Activated CD8-positive, alpha-beta memory T cell treated with anti-CD3 and anti-CD28 coated beads for 36 hours (primary cell): ENCODE data around the gene SAP30BP. TPM values are rescaled to one million over a fixed set of nuclear protein-coding genes. Genes with fewer than 3 reads are reported as not detected.

Experiments
- CTCF ChIA-PET: fragments of 350-600 bp; sonication (Branson Sonifier 250); formaldehyde crosslinking; loops from one replicate; lab custom pipeline; 2021; ENCODE audit warnings: antibody characterized with exemption; lab: Charles Lee
- POLR2A ChIA-PET: fragments of 350-600 bp; sonication (Branson Sonifier 250); formaldehyde crosslinking; loops from one replicate; lab custom pipeline; 2021; ENCODE audit warnings: antibody characterized with exemption; lab: Charles Lee
- total RNA-seq, 2 experiments: library from RNA; stranded (reverse); gene quantifications; one replicate each; pipeline ENCODE4 v1.2.3, GENCODE V29; 2021

The SAP30BP gene
- total RNA-seq, 2 experiments from 2014 or later: 98.1 to 103 TPM

GRCh38 chr17:75737133-75737962, 70.2 kb downstream of the SAP30BP start:
- ChIA-PET CTCF (interaction anchor here (0.6 to 6.3 kb wide), 4 partner anchors 11 to 1354 kb away, joined by 3 to 43 read pairs (median 8); partner anchors contain the start of gene SMIM5), POLR2A (no interaction called here)

- CTCF ChIA-PET: interaction anchor here (0.6 to 6.3 kb wide), 5 partner anchors 10 to 1353 kb away, joined by 3 to 43 read pairs (median 4); partner anchors contain the start of gene SMIM5
These were observed 71.2 kb downstream of the SAP30BP start for GRCh38 chr17:75738218-75738802.

DNA sequence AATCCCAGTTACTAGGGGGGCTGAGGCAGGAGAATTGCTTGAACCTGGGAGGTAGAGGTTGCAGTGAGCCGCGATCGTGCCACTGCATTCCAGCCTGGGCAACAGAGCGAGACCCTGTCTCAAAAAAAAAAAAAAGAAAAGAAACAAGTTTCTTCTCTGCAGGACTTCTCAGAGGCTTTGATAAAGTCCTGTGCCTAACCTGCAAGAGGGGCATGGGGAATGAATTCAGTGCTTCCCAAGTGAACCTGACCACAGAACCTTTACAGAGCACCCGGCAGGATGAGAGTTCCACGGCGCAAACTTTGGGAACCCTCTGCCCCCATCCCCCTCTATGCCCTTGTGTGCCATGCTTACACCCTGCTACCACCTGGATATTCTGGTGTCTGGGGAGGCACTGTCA, 72.0 kb downstream of the SAP30BP start:
- POLR2A ChIA-PET: no interaction called here
- CTCF ChIA-PET: interaction anchor here (1.4 to 6.3 kb wide), 3 partner anchors 10 to 106 kb away, joined by 4 to 43 read pairs (median 12); partner anchors contain the start of gene SMIM5

More at GRCh38 chr17:75738218-75738802, 71.2 kb downstream of the SAP30BP start:
- POLR2A ChIA-PET: interaction anchor here (0.6 kb wide), 1 partner anchor 45 kb away, joined by 7 read pairs; no protein-coding TSS in a partner anchor

DNA sequence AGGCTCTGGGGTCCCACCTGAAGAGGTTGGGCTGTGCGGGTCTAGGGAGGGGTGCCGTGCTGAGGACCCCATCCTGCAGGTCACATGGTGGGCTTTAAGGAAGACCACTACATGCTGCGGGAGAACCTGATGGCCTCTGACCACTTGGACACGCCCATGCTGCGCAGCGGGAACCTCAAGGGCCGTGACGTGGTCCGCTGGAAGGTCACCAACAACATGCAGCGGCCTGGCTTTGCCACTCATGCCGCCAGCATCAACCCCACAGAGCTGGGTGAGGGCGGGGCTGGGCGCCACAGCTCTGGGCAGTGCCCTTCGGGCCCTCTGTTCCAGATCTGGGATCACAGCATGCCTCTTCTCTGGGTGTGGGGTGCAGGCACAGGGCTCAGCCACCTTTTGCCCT, 72.7 kb downstream of the SAP30BP start:
- ChIA-PET POLR2A (no interaction called here), CTCF (interaction anchor here (2.3 to 6.3 kb wide), 2 partner anchors 9 to 107 kb away, joined by 12 to 43 read pairs; partner anchors contain the start of gene SMIM5)

- CTCF ChIA-PET: interaction anchor here (6.3 kb wide), 1 partner anchor 8 kb away, joined by 43 read pairs; no protein-coding TSS in a partner anchor
These were observed 73.1 kb downstream of the SAP30BP start for GRCh38 chr17:75740215-75740614.

DNA sequence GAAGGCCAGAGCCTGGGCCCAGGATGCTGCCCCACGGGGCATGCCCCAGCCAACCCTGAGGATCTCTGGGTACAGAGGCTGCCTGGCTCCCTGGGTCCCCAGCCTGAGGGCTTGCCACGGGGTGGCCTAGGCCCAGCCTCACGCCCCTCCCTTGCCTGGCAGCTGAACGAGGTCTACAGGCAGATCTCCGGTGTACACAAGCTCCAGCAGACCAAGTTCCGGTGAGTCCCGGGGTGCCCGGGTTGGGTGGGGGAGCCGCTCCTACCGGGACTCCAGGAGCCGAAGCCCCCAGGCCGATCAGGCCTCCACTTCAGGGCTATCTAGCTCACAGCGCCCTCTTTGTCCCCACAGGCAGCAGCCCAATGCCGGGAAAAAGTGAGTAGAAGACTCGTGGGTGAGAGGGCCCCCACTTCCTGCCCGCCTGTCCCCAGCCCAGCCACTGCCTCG, 73.5 kb downstream of the SAP30BP start:
- CTCF ChIA-PET: no interaction called here
- POLR2A ChIA-PET: no interaction called here

More at GRCh38 chr17:75740215-75740614, 73.1 kb downstream of the SAP30BP start:
- POLR2A ChIA-PET: no interaction called here

GRCh38 chr17:75742337-75742736, 75.2 kb downstream of the SAP30BP start:
- ChIA-PET POLR2A (no interaction called here), CTCF (interaction anchor here (1.2 kb wide), 1 partner anchor 109 kb away, joined by 4 read pairs; the partner anchor contains the start of gene SMIM5)

DNA sequence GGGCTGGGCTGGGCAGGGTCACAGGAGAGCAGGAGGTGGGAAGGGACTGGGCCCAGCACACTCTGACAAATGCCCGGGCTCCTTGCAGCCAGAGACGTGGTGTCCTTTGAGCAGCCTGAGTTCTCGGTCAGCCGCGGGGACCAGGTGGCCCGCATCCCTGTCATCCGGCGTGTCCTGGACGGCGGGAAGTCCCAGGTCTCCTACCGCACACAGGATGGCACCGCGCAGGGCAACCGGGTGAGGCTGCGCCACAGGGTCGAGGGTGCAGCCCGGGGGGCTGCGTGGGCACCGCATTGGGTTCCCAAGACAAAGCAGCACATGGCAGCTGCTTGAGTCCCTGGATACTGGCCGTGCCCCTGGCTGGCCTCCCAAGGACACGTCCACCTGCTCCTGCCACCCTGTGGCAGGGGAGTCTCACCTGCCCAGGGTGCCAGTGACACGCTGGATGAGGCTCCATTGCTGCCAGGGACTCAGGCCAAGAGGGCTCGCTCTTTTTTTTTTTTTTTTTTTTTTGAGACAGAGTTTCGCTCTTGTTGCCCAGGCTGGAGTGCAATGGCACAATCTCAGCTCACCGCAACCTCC, 76.6 kb downstream of the SAP30BP start:
- POLR2A ChIA-PET: no interaction called here
- CTCF ChIA-PET: interaction anchor here (0.8 to 10.7 kb wide), 3 partner anchors 33 to 111 kb away, joined by 3 to 153 read pairs (median 4); partner anchors contain the start of gene SMIM5

GRCh38 chr17:75748706-75749105, 81.6 kb downstream of the SAP30BP start:
- POLR2A ChIA-PET: interaction anchor here (0.7 kb wide), 1 partner anchor 51 kb away, joined by 8 read pairs; no protein-coding TSS in a partner anchor
- CTCF ChIA-PET: interaction anchor here (0.6 to 10.7 kb wide), 23 partner anchors 12 to 316 kb away, joined by 3 to 153 read pairs (median 6); partner anchors contain the start of genes RECQL5, SAP30BP and SMIM5

GRCh38 chr17:75749545-75750389, 82.6 kb downstream of the SAP30BP start:
- ChIA-PET POLR2A (no interaction called here), CTCF (interaction anchor here (0.5 to 10.7 kb wide), 40 partner anchors 10 to 292 kb away, joined by 3 to 153 read pairs (median 5); partner anchors contain the start of genes ITGB4, SMIM5 and TSEN54)

DNA sequence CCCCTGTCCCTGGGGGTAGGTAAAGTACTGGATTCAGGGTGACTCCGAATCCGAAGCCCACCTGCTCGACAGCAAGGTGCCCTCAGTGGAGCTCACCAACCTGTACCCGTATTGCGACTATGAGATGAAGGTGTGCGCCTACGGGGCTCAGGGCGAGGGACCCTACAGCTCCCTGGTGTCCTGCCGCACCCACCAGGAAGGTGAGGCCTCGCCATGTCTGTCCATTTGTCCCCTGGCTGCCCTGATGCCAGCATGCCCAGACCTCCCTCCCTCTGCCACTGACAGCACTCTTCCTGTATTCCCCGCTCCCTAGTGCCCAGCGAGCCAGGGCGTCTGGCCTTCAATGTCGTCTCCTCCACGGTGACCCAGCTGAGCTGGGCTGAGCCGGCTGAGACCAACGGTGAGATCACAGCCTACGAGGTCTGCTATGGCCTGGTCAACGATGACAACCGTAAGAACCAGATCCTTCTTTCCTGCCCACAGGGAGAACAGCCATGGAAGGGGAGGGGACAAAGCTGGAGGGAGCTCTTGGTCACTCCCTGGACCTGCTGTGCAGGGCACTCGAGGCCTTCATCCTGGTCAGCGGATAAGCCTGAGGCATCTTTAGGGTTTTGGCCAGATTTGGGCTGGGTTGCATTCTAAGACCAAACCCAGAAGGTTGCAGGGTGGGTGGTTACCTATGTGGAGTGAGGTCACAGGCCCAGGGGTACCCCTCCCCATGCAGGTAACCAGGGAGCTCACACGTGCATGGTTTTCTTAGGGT, 83.7 kb downstream of the SAP30BP start:
- CTCF ChIA-PET: interaction anchor here (0.6 to 10.7 kb wide), 19 partner anchors 9 to 230 kb away, joined by 3 to 153 read pairs (median 7); partner anchors contain the start of genes ITGB4 and SMIM5
- POLR2A ChIA-PET: no interaction called here

- CTCF ChIA-PET: interaction anchor here (0.6 to 10.7 kb wide), 8 partner anchors 70 to 254 kb away, joined by 3 to 153 read pairs (median 4); partner anchors contain the start of gene SMIM5
- POLR2A ChIA-PET: no interaction called here
These were observed 84.7 kb downstream of the SAP30BP start for GRCh38 chr17:75751676-75752404.

GRCh38 chr17:75752405-75752709, 85.2 kb downstream of the SAP30BP start:
- ChIA-PET CTCF (interaction anchor here (1.2 to 10.7 kb wide), 6 partner anchors 12 to 253 kb away, joined by 3 to 153 read pairs (median 4); partner anchors contain the start of genes GALK1 and SMIM5), POLR2A (no interaction called here)

DNA sequence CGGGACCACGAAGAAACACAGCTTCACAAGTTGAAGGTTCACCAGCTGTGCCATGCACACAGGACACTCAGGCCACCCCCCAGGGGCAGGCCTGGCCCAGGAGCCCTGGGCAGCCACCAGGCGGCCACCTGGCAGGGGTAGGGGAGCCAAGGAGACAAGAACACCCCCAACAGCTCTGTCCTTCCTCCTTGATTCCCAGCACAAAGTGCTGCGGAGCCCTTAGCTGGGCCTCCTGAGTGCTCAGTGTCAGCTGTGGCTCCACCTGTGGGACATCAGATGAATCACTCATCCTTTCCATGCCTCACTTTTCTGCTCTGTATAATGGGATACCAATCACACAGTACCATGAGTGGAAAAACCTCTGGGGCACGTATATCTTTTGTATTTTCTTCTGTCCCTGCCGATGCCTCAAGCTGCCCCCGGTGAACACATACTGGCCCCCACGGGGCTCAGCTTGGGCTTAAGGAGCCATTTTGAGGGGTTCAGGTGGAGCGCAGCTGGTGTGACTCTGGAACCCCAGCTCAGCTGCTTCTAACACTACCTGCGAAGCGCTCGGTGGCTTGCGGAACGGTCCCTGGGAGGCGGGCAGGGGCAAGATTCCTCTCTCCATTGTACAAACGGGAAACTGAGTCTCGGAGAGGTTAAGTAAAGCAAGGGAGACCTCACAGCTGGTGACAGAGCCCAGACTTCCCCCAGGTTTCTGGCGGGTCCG, 85.8 kb downstream of the SAP30BP start:
- ChIA-PET POLR2A (interaction anchor here (0.5 to 1.3 kb wide), 7 partner anchors 12 to 148 kb away, joined by 3 to 9 read pairs (median 5); partner anchors contain the start of genes GALK1, SMIM5 and WBP2), CTCF (interaction anchor here (0.5 to 10.7 kb wide), 39 partner anchors 9 to 569 kb away, joined by 3 to 153 read pairs (median 4); partner anchors contain the start of genes GALK1, RECQL5, SAP30BP and SMIM5)
